ENCODE results near the gene OGFOD1. TPM values are rescaled to one million over a fixed set of nuclear protein-coding genes. Genes with fewer than 3 reads are reported as not detected.

Gene OGFOD1
- total and polyA plus RNA-seq, 2 of the 13 experiments (the other 11 are each of a cell fraction or from before 2014, with no cell fraction given): 35.2 to 81.3 TPM

DNA sequence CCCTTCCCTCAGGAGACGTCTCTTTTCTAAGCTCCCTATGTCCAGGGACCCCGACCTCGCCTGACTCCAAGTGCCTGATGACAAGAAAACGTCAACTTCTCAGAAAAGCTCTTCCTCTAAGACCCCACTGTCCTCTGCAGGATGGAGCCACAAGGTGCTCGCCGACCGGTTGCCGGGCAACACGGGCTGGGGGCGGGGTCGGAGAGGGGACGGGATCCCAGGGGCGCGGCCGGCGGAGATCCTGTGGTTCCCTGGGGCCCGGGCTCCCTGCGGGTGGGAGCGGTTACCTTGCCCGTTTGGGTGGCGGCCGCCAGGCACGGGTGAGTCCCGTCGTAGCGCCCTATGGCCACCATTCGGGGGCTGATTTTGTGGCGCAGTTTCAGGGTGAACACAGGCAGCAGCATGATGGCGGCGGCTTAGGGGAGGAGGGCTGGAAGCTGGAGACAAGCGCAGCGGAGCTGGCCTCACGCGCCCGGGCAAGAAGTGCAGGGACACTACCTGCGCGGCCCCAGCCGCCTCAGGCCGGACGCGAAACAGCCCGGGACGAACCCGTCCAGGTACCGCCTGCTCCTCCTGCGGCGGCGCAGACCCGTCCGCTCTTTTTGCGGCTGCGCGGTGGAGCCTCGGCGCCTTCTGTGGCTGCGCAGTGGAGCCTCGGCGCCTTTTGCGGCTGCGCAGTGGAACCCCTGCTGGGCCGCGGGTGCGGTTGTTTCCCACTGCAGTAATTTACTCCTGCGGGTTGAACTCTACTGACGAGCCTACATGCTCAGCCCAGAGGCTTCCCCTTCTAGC, 68.3 kb downstream of the OGFOD1 start, which contains the start of gene BBS2 (continued):
- peak; percentile 96 for TF ChIP-seq KDM5B (CRISPR knock-in tag; IDR thresholded peaks at IDR 0.05; ENCODE audit: borderline replicate concordance)
- TF ChIP-seq SIX1 (CRISPR knock-in tag; IDR thresholded peaks at IDR 0.05; ENCODE audit: borderline replicate concordance): no peak; the same call in 1 of the 2 replicates
- TF ChIP-seq ZNF740 (CRISPR knock-in tag; IDR thresholded peaks at IDR 0.05): no peak
- TF ChIP-seq, protein P1, sequence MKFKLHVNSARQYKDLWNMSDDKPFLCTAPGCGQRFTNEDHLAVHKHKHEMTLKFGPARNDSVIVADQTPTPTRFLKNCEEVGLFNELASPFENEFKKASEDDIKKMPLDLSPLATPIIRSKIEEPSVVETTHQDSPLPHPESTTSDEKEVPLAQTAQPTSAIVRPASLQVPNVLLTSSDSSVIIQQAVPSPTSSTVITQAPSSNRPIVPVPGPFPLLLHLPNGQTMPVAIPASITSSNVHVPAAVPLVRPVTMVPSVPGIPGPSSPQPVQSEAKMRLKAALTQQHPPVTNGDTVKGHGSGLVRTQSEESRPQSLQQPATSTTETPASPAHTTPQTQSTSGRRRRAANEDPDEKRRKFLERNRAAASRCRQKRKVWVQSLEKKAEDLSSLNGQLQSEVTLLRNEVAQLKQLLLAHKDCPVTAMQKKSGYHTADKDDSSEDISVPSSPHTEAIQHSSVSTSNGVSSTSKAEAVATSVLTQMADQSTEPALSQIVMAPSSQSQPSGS (CRISPR knock-in tag; IDR thresholded peaks at IDR 0.05): peak; percentile 43; the same call in 1 of the 2 replicates
- TF ChIP-seq TBL1XR1 (IDR thresholded peaks at IDR 0.05; ENCODE audit: borderline replicate concordance, low read length, partially characterized antibody): no peak
- TF ChIP-seq ZNF790 (CRISPR knock-in tag; IDR thresholded peaks at IDR 0.05; ENCODE audit: borderline replicate concordance): no peak
- peak; percentile 16; the same call in 1 of the 2 replicates for TF ChIP-seq RAD21 (CRISPR knock-in tag; IDR thresholded peaks at IDR 0.05)
- TF ChIP-seq ZNF549 (CRISPR knock-in tag; IDR thresholded peaks at IDR 0.05): no peak
- no peak for TF ChIP-seq TCF7 (IDR thresholded peaks at IDR 0.05; ENCODE audit: low read depth)
- no peak for TF ChIP-seq KDM1A (CRISPR knock-in tag; IDR thresholded peaks at IDR 0.05)
- no peak for TF ChIP-seq HNRNPK (IDR thresholded peaks at IDR 0.05; ENCODE audit: low read depth, low read length, poor library complexity, severe bottlenecking)
- TF ChIP-seq SMC3 (IDR thresholded peaks at IDR 0.05; ENCODE audit: low read length): no peak
- TF ChIP-seq ZNF746 (CRISPR knock-in tag; IDR thresholded peaks at IDR 0.05): no peak
- TF ChIP-seq SOX5 (CRISPR knock-in tag; IDR thresholded peaks at IDR 0.05; ENCODE audit: borderline replicate concordance): 0 out of 2 replicates have a peak, but pooled peaks have one; percentile 38
- no peak for TF ChIP-seq HOMEZ (CRISPR knock-in tag; IDR thresholded peaks at IDR 0.05; ENCODE audit: low read depth)
- TF ChIP-seq NR2F2 (IDR thresholded peaks at IDR 0.05; ENCODE audit: borderline replicate concordance, low read depth): peak; percentile 19; the same call in 1 of the 2 replicates
- TF ChIP-seq SOX6 (IDR thresholded peaks at IDR 0.05): no peak
- TF ChIP-seq SOX6 (CRISPR knock-in tag; IDR thresholded peaks at IDR 0.05): peak; percentile 68
- peak; percentile 46; the same call in 1 of the 2 replicates for TF ChIP-seq ATF3 (CRISPR knock-in tag; IDR thresholded peaks at IDR 0.05)
- TF ChIP-seq CREBL2 (CRISPR knock-in tag; IDR thresholded peaks at IDR 0.05; ENCODE audit: borderline replicate concordance): peak; percentile 95; the same call in 1 of the 2 replicates

All from HepG2 (cell line).